ENCODE data around the gene LPCAT3.

- TF ChIP-seq, protein P1, sequence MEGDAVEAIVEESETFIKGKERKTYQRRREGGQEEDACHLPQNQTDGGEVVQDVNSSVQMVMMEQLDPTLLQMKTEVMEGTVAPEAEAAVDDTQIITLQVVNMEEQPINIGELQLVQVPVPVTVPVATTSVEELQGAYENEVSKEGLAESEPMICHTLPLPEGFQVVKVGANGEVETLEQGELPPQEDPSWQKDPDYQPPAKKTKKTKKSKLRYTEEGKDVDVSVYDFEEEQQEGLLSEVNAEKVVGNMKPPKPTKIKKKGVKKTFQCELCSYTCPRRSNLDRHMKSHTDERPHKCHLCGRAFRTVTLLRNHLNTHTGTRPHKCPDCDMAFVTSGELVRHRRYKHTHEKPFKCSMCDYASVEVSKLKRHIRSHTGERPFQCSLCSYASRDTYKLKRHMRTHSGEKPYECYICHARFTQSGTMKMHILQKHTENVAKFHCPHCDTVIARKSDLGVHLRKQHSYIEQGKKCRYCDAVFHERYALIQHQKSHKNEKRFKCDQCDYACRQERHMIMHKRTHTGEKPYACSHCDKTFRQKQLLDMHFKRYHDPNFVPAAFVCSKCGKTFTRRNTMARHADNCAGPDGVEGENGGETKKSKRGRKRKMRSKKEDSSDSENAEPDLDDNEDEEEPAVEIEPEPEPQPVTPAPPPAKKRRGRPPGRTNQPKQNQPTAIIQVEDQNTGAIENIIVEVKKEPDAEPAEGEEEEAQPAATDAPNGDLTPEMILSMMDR (conservative IDR thresholded peaks at IDR 0.05; ENCODE audit: low read depth, low read length) = no peak
- TF ChIP-seq EZH2 (IDR thresholded peaks at IDR 0.05; ENCODE audit: borderline replicate concordance, low read depth, low read length, poor library complexity, severe bottlenecking) = no peak
These were observed 35.7 kb downstream of the LPCAT3 start for GRCh38 chr12:6982532-6982931.
